HL-60 (cell line): ENCODE results near the gene CRBN.
A peak's percentile ranks its signal among the peaks of the same experiment; 100 is the strongest.

Experiments
- DNase-seq, 2 experiments: peaks; one replicate each; pipeline ENCODE4 v3.0.0-alpha.2; 2010 to 2020; ENCODE audit warnings: low read depth in 1 of 2, low spot score in 1 of 2
- H3K27ac ChIP-seq: fragments of 250-450 bp; sonication (Bioruptor Pico); replicated peaks from 2 replicates; pipeline ENCODE4 v1.5.1; 2020; ENCODE audit warnings: mild to moderate bottlenecking, moderate library complexity
- H3K27me3 ChIP-seq: fragments of 250-450 bp; sonication (Bioruptor Pico); 2 replicates; pipeline ENCODE4 v1.5.1; 2021; ENCODE audit warnings: mild to moderate bottlenecking, moderate library complexity; ENCODE audit not compliant: insufficient read depth, poor library complexity, severe bottlenecking
- H3K4me3 ChIP-seq: replicated peaks from 2 replicates; pipeline ENCODE4 v1.5.1; 2011; ENCODE audit warnings: mild to moderate bottlenecking, control low read depth, low read length; ENCODE audit not compliant: insufficient read depth
- GABPA ChIP-seq: IDR thresholded peaks from 2 replicates; pipeline ENCODE4 v1.6.1; 2012; ENCODE audit warnings: low read depth
- POLR2AphosphoS5 ChIP-seq: IDR thresholded peaks from 2 replicates; pipeline ENCODE4 v1.6.1; 2012; ENCODE audit warnings: low read depth
- SPI1 ChIP-seq: IDR thresholded peaks from 2 replicates; pipeline ENCODE4 v1.6.1; 2012; ENCODE audit warnings: low read depth, mild to moderate bottlenecking, borderline replicate concordance
- TF ChIP-seq, protein P1 (sequence below): IDR thresholded peaks from one replicate; pipeline ENCODE4 v1.5.1; 2011; ENCODE audit warnings: low read length, control low read depth, inconsistent platforms; ENCODE audit not compliant: insufficient read depth
- TF ChIP-seq, protein P2 (sequence below): IDR thresholded peaks from 2 replicates; pipeline ENCODE4 v1.6.1; 2012; ENCODE audit warnings: low read depth; ENCODE audit not compliant: insufficient replicate concordance

Gene CRBN

DNA sequence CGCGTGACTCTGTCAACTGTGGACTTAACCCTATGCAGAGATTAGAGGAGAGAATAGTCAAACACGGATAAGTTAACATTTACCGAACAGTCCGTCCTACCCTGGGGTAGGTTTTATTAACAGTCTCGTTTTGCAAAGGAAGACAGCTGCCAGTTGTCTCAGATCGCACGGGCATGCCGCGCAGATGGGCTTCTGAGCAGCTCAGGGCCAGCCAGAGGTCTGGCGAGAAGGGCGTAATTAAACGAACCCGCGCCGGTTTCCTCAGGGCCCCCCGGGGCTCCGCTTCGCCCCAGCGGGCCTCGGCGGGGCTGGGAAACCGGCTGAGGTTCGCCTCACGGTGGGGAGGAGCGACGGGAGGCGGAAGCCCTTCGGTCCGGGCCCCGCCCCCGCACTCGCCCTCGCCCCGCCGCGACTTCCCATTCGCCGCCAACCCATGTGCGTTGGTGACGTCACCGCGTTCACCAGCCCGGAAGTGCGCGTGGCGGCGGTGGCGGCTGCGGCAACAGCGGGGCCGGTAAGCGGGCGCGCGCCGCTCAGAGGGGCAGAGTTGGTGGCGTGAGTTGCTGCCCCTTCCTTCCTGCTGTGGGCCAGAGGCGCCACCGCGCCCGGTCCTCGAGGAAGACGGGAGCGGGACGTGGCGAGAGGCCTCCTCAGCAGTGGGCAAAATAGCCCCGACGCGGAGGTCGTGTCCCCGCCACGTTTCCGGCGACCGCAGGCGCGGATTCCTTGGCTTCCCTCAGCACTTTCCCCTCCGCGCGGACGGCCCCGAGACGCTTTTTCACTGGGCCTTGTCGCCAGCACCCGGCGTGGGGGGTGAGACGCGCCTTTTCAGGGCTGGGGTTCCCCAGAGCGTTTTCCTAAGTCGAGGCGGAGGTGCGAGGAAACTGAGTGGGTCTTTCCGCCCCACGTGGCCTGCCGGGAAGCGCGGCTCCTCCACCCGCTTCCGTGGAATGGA is 52.7 kb downstream of the CRBN start, which contains the start of gene TRNT1:
TSS of gene TRNT1 (plus strand) at position 464 of the 955 bp plus-strand sequence. CDS start 2,101 bp downstream, outside the sequence.
- H3K4me3 ChIP-seq = peak within 1 kb of the TSS; percentile 76
- no peaks in the 10 kb centered on the region for H3K27me3 ChIP-seq
- H3K27ac ChIP-seq = peak within 1 kb of the TSS; percentile 97
- DNase-seq = peak; percentile 79 to 92
- TF ChIP-seq, protein P1, sequence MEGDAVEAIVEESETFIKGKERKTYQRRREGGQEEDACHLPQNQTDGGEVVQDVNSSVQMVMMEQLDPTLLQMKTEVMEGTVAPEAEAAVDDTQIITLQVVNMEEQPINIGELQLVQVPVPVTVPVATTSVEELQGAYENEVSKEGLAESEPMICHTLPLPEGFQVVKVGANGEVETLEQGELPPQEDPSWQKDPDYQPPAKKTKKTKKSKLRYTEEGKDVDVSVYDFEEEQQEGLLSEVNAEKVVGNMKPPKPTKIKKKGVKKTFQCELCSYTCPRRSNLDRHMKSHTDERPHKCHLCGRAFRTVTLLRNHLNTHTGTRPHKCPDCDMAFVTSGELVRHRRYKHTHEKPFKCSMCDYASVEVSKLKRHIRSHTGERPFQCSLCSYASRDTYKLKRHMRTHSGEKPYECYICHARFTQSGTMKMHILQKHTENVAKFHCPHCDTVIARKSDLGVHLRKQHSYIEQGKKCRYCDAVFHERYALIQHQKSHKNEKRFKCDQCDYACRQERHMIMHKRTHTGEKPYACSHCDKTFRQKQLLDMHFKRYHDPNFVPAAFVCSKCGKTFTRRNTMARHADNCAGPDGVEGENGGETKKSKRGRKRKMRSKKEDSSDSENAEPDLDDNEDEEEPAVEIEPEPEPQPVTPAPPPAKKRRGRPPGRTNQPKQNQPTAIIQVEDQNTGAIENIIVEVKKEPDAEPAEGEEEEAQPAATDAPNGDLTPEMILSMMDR = no peak
- no peak; the same call in 1 of the 2 replicates for TF ChIP-seq GABPA
- TF ChIP-seq POLR2AphosphoS5 = peak; percentile 92
- TF ChIP-seq, protein P2, sequence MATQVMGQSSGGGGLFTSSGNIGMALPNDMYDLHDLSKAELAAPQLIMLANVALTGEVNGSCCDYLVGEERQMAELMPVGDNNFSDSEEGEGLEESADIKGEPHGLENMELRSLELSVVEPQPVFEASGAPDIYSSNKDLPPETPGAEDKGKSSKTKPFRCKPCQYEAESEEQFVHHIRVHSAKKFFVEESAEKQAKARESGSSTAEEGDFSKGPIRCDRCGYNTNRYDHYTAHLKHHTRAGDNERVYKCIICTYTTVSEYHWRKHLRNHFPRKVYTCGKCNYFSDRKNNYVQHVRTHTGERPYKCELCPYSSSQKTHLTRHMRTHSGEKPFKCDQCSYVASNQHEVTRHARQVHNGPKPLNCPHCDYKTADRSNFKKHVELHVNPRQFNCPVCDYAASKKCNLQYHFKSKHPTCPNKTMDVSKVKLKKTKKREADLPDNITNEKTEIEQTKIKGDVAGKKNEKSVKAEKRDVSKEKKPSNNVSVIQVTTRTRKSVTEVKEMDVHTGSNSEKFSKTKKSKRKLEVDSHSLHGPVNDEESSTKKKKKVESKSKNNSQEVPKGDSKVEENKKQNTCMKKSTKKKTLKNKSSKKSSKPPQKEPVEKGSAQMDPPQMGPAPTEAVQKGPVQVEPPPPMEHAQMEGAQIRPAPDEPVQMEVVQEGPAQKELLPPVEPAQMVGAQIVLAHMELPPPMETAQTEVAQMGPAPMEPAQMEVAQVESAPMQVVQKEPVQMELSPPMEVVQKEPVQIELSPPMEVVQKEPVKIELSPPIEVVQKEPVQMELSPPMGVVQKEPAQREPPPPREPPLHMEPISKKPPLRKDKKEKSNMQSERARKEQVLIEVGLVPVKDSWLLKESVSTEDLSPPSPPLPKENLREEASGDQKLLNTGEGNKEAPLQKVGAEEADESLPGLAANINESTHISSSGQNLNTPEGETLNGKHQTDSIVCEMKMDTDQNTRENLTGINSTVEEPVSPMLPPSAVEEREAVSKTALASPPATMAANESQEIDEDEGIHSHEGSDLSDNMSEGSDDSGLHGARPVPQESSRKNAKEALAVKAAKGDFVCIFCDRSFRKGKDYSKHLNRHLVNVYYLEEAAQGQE = peak; percentile 44
- TF ChIP-seq SPI1 = peak; percentile 46; the same call in 1 of the 2 replicates

DNA sequence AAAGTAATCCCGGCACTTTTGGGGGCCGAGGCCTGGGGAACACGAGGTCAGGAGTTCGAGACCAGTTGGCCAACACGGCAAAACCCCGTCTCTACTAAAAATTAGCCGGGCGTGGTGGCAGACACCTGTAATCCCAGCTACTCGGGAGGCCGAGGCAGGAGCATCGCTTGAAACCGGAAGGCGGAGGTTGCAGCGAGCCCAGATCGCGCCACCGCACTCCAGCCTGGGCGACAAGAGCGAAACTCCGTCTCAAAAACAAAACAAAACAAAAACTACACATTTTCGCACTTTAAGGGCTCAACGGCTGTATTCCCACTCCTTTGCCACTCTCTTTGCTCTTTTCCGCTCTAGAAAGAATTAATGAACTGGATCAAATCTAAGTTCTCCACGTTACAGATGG is 53.5 kb downstream of the CRBN start:
- Histone ChIP-seq H3K27ac (peak overlapping the region; percentile 97), H3K27me3 (no peaks in the 10 kb centered on the region), H3K4me3 (peak overlapping the region; percentile 76)
- TF ChIP-seq, protein P1 = no peak
- TF ChIP-seq POLR2AphosphoS5 (no peak), GABPA (no peak), SPI1 (no peak)
- TF ChIP-seq, protein P2 = no peak
- no peak for DNase-seq

DNA sequence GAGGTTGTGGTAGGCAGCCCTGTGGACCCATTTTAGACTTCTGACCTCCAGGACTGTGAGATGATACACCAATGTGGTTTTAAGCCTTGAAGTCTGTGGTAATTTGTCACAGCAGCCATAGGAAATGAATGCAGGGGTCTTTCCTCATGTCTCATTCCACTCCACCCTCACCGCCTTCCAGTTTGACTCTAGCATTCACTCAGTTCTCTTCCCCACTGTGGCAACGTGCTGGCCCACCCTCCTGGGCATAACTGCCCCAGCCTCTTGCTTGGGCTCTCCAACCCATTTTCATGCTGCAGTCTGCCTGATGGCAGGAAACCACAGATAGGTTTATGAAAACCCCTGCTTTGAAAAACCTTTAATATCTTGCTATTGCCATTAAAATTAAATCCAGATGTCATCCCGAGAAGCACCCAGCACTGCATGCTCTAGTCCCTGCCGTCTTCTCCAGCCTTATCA is 60.1 kb downstream of the CRBN start:
- no peak for DNase-seq
- no peak overlapping the region for H3K27ac ChIP-seq
- H3K4me3 ChIP-seq = no peak overlapping the region
- TF ChIP-seq SPI1 (no peak), POLR2AphosphoS5 (no peak)
- TF ChIP-seq, protein P1 = no peak
- H3K27me3 ChIP-seq = no peaks in the 10 kb centered on the region
